Tibial nerve (tissue), 4 donors: ENCODE results near the gene TPSB2. TPM values are rescaled to one million over a fixed set of nuclear protein-coding genes. Genes with fewer than 3 reads are reported as not detected.
"Not testable (repeated sequence)": the region's sequence is repeated elsewhere in the genome, so short reads cannot be mapped to it uniquely, and the experiment has no call there.

Experiments used
- DNase-seq, 2 donors: peaks; one replicate each; pipeline ENCODE4 v3.0.0-alpha.2; 2019; ENCODE audit warnings: low spot score in 2 of 2
- H3K27ac ChIP-seq, 4 donors: fragments of 200-600 bp; sonication (generic) in 3 of 4; one replicate each; pipeline ENCODE4 v1.5.1; 2017 to 2019; ENCODE audit warnings: mild to moderate bottlenecking in 1 of 4
- H3K27me3 ChIP-seq, 2 donors: fragments of 200-600 bp; sonication (generic) in 1 of 2; one replicate each; pipeline versions ENCODE4 v1.5.1 to v1.6.0; 2017 to 2019
- H3K36me3 ChIP-seq, 3 donors: fragments of 200-600 bp; sonication (generic); one replicate each; pipeline ENCODE4 v1.5.1; 2018 to 2019
- H3K4me1 ChIP-seq, 4 donors: fragments of 200-600 bp; sonication (generic) in 3 of 4; one replicate each; pipeline ENCODE4 v1.5.1; 2017 to 2019
- H3K4me3 ChIP-seq, 4 donors: fragments of 200-600 bp; sonication (generic) in 3 of 4; one replicate each; pipeline ENCODE4 v1.5.1; 2017 to 2019; ENCODE audit warnings: mild to moderate bottlenecking in 1 of 4, moderate library complexity in 1 of 4
- H3K9me3 ChIP-seq, 4 donors: fragments of 200-600 bp; sonication (generic) in 3 of 4; one replicate each; pipeline ENCODE4 v1.5.1; 2017 to 2019
- CTCF ChIP-seq, 5 experiments: fragments of 200-600 bp in 3 of 5; fragments of 450-650 bp in 2 of 5; sonication (generic) in 3 of 5; IDR thresholded peaks; one replicate each; pipeline ENCODE4 v1.5.1; 2016 to 2019; ENCODE audit warnings: antibody characterized with exemption in 5 of 5, mild to moderate bottlenecking in 3 of 5, moderate library complexity in 2 of 5
- EP300 ChIP-seq, 2 donors: sonication (generic); formaldehyde crosslinking; IDR thresholded peaks; one replicate each; pipeline ENCODE4 v1.6.1; 2017; ENCODE audit warnings: antibody characterized with exemption in 2 of 2, mild to moderate bottlenecking in 1 of 2
- POLR2A ChIP-seq, 2 donors: fragments of 450-650 bp; IDR thresholded peaks; one replicate each; pipeline ENCODE4 v1.6.1; 2017; ENCODE audit warnings: antibody characterized with exemption in 2 of 2, mild to moderate bottlenecking in 2 of 2, moderate library complexity in 2 of 2
- whole genome bisulfite sequencing, 2 donors: methylation state at CpG; one replicate each; pipeline ENCODE4 v1.1.5; 2018; 5-methylcytosine and 5-hydroxymethylcytosine counted together
- total RNA-seq, 4 donors: library from RNA; depleted of rRNA; stranded (reverse); fragments of >200 nt; gene quantifications; one replicate each; pipeline ENCODE4 v1.1.0, GENCODE V29; 2016

The TPSB2 gene
- total RNA-seq, 4 donors from 2014 or later: 14.7 to 59.0 (median 29.1) TPM

DNA sequence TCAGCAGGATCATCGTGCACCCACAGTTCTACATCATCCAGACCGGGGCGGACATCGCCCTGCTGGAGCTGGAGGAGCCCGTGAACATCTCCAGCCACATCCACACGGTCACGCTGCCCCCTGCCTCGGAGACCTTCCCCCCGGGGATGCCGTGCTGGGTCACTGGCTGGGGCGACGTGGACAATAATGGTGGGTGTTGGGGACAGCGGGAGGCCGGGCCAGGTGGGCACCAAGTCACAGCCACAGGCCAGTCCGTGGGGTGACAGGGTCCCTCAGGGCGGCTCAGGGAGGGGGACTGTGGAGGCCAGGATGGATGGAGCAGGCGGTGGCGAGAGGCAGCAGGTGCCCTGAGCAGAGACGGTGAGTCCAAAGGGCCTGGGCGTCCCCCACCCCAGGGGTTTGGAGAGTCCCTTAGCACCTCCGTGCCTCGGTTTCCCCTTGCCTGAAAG is 26.9 kb upstream of the TPSB2 start:
- Histone ChIP-seq H3K27me3 (peaks cover 0 to 56% of the 10 kb centered on the region in 2 donors), H3K4me3 (no peak overlapping the region), H3K4me1 (no peaks in the 10 kb centered on the region), H3K36me3 (no peaks in the 10 kb centered on the region), H3K9me3 (no peaks in the 10 kb centered on the region), H3K27ac (no peak overlapping the region)
- WGBS, 2 donors: 77 to 90% methylated on average over 16 to 22 of the region's 22 CpGs
- no peak for DNase-seq
- TF ChIP-seq EP300 (IDR thresholded peaks at IDR 0.05) (no peak), CTCF (IDR thresholded peaks at IDR 0.05) (no peak), POLR2A (IDR thresholded peaks at IDR 0.05) (no peak)

GRCh38 chr16:1256296-1256873 is 26.4 kb upstream of the TPSB2 start:
- DNase-seq, H3K9me3 ChIP-seq, H3K4me3 ChIP-seq, H3K36me3 ChIP-seq, H3K4me1 ChIP-seq, H3K27ac ChIP-seq: not testable (repeated sequence)
- WGBS, 2 donors: 78 to 88% methylated on average over 13 to 16 of the region's 23 CpGs
- H3K27me3 ChIP-seq: peaks cover 0 to 50% of the 10 kb centered on the region in 2 donors

DNA sequence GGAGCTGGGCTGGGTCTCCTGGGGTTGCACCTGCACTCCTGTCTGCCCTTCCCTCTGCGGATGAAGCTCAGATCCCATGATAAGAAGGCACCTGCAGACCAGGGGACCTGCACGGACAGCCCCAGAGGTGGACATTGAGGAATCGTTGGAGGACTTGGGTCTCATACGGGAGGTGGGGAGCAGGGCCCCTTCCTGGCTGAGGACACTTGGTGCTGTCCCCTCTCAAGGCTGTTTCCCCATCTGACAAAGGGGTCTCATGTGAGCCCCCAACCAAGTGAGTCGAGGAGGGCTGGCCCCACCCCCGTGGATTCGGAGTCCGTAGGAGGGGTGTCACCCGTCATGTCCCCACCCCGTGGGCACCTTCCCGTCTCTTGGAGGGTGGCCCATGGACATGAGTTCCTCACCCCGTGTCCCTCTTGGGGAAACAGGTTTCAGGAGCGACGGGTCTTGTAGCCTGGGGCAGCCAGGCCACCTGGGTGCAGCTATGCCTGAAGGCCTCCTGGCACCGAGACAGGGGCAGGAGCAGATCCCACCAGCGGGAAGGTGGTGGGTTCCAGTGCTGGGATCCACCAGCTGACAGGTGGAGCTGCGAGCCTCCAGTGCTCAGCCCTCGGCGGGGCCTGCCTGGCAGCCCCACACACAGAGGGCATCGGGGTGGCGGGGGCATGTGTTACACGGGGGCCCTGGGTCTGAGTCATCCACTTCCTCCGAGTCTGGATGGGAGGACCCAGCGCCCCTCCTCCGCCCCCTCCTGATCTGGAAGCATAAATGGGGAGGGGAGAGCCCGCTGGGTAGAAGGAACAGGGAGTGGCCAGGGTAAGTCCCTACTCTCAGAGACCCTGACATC is 25.5 kb upstream of the TPSB2 start, which contains the start of gene TPSD1:
Gene TPSD1 (plus strand): TSS at position 794 of the 847 bp plus-strand sequence. CDS start 212 bp downstream, outside the sequence.
- 63 to 66% methylated on average over 8 to 25 of the region's 26 CpGs for WGBS, 2 donors
- not testable (repeated sequence) for H3K27ac ChIP-seq, DNase-seq, H3K9me3 ChIP-seq, H3K4me1 ChIP-seq, H3K4me3 ChIP-seq, H3K36me3 ChIP-seq
- peaks cover 0 to 42% of the 10 kb centered on the region in 2 donors for H3K27me3 ChIP-seq

GRCh38 chr16:1254821-1255220 is 24.8 kb upstream of the TPSB2 start:
- not testable (repeated sequence) for DNase-seq, H3K36me3 ChIP-seq, H3K27ac ChIP-seq, H3K9me3 ChIP-seq, H3K4me1 ChIP-seq, H3K4me3 ChIP-seq
- H3K27me3 ChIP-seq: peaks cover 0 to 35% of the 10 kb centered on the region in 2 donors
- 83% methylated on average over 2 of the region's 3 CpGs; no CpG with 5 or more reads in 1 of the 2 donors for WGBS, 2 donors

- H3K36me3 ChIP-seq, H3K4me3 ChIP-seq, DNase-seq, H3K9me3 ChIP-seq, H3K27ac ChIP-seq, H3K4me1 ChIP-seq: not testable (repeated sequence)
- H3K27me3 ChIP-seq: peaks cover 0 to 25% of the 10 kb centered on the region in 2 donors
- WGBS, 2 donors: no CpG with 5 or more reads among the region's 47 CpGs
Measured at GRCh38 chr16:1253701-1254364, 23.8 kb upstream of the TPSB2 start.

GRCh38 chr16:1249031-1249755 is 19.2 kb upstream of the TPSB2 start:
- not testable (repeated sequence) for H3K9me3 ChIP-seq, H3K36me3 ChIP-seq, H3K27ac ChIP-seq, H3K4me1 ChIP-seq, H3K4me3 ChIP-seq, DNase-seq
- WGBS, 2 donors: no CpG with 5 or more reads among the region's 43 CpGs
- H3K27me3 ChIP-seq: peaks cover 0 to 22% of the 10 kb centered on the region in 2 donors

- 81 to 89% methylated on average over 13 to 14 of the region's 14 CpGs for WGBS, 2 donors
- not testable (repeated sequence) for H3K36me3 ChIP-seq, H3K9me3 ChIP-seq, H3K4me3 ChIP-seq, H3K4me1 ChIP-seq, H3K27ac ChIP-seq, DNase-seq
- peaks cover 0 to 22% of the 10 kb centered on the region in 2 donors for H3K27me3 ChIP-seq
Measured at GRCh38 chr16:1247903-1248537, 18.0 kb upstream of the TPSB2 start.
